Measurements from ENCODE around the gene TRIM46.

DNA sequence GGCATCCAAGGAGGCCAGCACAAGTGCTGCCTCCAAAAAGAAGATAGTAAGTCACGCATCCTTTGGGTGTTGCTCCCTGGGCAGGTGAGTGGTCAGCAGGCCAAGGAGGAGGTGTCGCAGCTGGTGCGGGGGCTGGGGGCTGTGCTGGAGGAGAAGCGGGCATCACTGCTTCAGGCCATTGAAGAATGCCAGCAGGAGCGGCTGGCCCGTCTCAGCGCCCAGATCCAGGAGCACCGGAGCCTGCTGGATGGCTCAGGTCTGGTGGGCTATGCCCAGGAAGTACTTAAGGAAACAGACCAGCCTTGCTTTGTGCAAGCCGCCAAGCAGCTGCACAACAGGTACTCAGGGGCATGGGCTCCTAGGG lies 4.3 kb downstream of the TRIM46 start:
- TF ChIP-seq, protein P1, sequence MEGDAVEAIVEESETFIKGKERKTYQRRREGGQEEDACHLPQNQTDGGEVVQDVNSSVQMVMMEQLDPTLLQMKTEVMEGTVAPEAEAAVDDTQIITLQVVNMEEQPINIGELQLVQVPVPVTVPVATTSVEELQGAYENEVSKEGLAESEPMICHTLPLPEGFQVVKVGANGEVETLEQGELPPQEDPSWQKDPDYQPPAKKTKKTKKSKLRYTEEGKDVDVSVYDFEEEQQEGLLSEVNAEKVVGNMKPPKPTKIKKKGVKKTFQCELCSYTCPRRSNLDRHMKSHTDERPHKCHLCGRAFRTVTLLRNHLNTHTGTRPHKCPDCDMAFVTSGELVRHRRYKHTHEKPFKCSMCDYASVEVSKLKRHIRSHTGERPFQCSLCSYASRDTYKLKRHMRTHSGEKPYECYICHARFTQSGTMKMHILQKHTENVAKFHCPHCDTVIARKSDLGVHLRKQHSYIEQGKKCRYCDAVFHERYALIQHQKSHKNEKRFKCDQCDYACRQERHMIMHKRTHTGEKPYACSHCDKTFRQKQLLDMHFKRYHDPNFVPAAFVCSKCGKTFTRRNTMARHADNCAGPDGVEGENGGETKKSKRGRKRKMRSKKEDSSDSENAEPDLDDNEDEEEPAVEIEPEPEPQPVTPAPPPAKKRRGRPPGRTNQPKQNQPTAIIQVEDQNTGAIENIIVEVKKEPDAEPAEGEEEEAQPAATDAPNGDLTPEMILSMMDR (IDR thresholded peaks at IDR 0.05): no peak
- no peak for TF ChIP-seq ZFX (IDR thresholded peaks at IDR 0.05; ENCODE audit: borderline replicate concordance)
